Neural progenitor cell (in vitro differentiated cells): ENCODE results near the gene FBXW5.

Experiments used
- CTCF ChIP-seq: fragments of 200-600 bp; sonication (generic); IDR thresholded peaks from 2 replicates; pipeline ENCODE4 v1.5.1; 2017; ENCODE audit warnings: antibody characterized with exemption, mild to moderate bottlenecking
- EZH2 ChIP-seq: fragments of 200-600 bp; sonication (generic); IDR thresholded peaks from 2 replicates; pipeline ENCODE4 v1.6.1; 2017; ENCODE audit warnings: antibody characterized with exemption, mild to moderate bottlenecking, moderate library complexity
- EZH2phosphoT487 ChIP-seq: fragments of 200-600 bp; sonication (generic); IDR thresholded peaks from 2 replicates; pipeline ENCODE4 v1.6.1; 2017; ENCODE audit warnings: antibody characterized with exemption

GRCh38 chr9:136972335-136972734, 27.8 kb upstream of the FBXW5 start:
- TF ChIP-seq EZH2 (no peak), CTCF (no peak), EZH2phosphoT487 (no peak)
